GM19467 (cell line): ENCODE results near the gene TH.

ENCODE experiments used
- ATAC-seq: cut with Tn5 transposase; IDR thresholded peaks from one replicate; pipeline ENCODE4 v1.9.1; 2021; ENCODE audit warnings: mild to moderate bottlenecking, moderate library complexity; ENCODE audit not compliant: unreplicated experiment

TH gene

DNA sequence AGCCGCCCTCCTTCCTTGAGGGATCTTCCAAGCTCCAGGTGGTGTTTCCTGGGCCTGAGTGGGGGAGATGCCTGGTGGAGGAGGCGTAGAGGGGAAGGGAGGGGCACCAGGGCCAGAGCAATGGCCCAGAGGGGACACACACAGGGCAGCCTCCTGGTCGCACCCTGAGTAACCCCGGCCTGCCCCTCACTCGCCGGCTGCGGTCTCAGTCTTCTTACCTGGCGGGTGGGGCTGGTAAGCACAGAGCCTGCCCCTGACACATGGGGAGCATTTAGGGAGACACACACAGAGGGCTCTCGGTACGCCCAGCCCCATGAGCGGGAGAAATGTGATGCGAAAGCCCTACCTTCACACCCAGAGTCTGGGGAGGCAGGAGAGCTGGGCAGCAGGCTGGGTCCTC lies 56.3 kb downstream of the TH start:
- ATAC-seq, result no peak

DNA sequence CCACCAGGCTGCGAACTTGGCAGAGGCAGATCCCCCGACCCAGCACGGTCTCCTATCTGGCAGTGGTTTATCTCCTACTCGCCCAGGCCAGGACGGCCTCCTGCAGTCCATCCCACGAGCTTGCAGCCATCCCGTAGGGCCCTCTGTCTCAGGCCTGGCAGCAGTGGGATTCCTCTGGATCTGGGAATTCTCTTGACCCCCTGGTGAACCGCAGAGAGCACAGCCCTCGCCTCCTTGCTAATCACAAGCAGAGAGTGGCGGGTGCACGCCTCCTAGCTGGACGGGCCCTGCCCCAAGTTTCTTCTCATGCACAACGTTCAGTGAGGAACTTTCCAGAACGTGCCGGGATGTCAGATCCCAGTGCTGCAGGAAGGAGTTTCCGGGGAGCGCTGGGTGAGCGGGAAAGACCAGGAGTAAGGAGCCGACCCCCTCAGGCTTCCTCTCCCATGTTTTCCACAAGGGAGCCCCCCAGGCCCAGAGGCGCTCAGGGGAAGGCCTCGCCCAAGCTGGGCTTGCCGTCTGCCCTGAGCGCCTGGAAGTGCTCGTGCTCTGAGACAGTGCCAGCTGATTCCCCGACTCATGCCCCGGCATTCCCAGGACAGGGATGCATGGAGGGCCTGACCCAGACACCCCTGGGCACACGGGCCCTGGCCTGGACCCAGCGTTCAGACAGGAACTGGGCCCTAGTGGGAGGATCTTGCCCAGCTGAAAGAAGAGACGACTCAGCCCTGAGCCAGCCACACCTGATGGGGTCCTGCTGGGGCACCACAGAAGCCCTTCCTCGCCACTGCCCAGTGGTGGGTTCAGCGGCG lies 57.0 kb downstream of the TH start:
- no peak for ATAC-seq
